Esophagus squamous epithelium (tissue), 5 donors: Measurements from ENCODE around the gene NSD2. TPM values are rescaled to one million over a fixed set of nuclear protein-coding genes. Genes with fewer than 3 reads are reported as not detected.

Experiments
- DNase-seq: peaks from one replicate; lab custom pipeline; 2025; lab: John Stamatoyannopoulos, UW
- H3K27ac ChIP-seq, 4 donors: fragments of 200-600 bp; sonication (generic); one replicate each; pipeline ENCODE4 v1.5.1; 2016 to 2019; ENCODE audit warnings: mild to moderate bottlenecking in 1 of 4
- H3K27me3 ChIP-seq, 4 donors: fragments of 200-600 bp; sonication (generic); 1 replicate in 3 of 4; 2 replicates in 1 of 4; pipeline versions ENCODE4 v1.5.1 to v1.6.0; 2017 to 2021; ENCODE audit warnings: antibody characterized with exemption in 1 of 4
- H3K36me3 ChIP-seq, 3 donors: fragments of 200-600 bp; sonication (generic); one replicate each; pipeline ENCODE4 v1.5.1; 2016 to 2019
- H3K4me1 ChIP-seq, 3 donors: fragments of 200-600 bp; sonication (generic); one replicate each; pipeline ENCODE4 v1.5.1; 2017 to 2019
- H3K4me3 ChIP-seq, 4 donors: fragments of 200-600 bp; sonication (generic); 1 replicate in 3 of 4; 2 replicates in 1 of 4; pipeline ENCODE4 v1.5.1; 2016 to 2019; ENCODE audit warnings: mild to moderate bottlenecking in 2 of 4, moderate library complexity in 1 of 4
- H3K9me3 ChIP-seq, 3 donors: fragments of 200-600 bp; sonication (generic); one replicate each; pipeline ENCODE4 v1.5.1; 2016 to 2019
- CTCF ChIP-seq, 6 experiments: fragments of 450-650 bp in 4 of 6; fragments of 200-600 bp in 2 of 6; sonication (generic) in 2 of 6; IDR thresholded peaks; one replicate each; pipeline ENCODE4 v1.5.1; 2016 to 2019; ENCODE audit warnings: antibody characterized with exemption in 6 of 6, mild to moderate bottlenecking in 4 of 6, moderate library complexity in 4 of 6
- POLR2A ChIP-seq, 4 donors: fragments of 450-650 bp; IDR thresholded peaks; one replicate each; pipeline ENCODE4 v1.6.1; 2017; ENCODE audit warnings: antibody characterized with exemption in 4 of 4, mild to moderate bottlenecking in 4 of 4, moderate library complexity in 3 of 4
- WGBS, 2 donors: methylation state at CpG; one replicate each; pipeline ENCODE4 v1.1.5; 2018; 5-methylcytosine and 5-hydroxymethylcytosine counted together
- intact Hi-C: fragments of 100-400 bp; cut with DNase I; formaldehyde crosslinking; loops from one replicate; pipeline ENCODE4 v1.15.0; 2022
- total RNA-seq, 4 donors: library from RNA; depleted of rRNA; stranded (reverse); fragments of >200 nt; gene quantifications; one replicate each; pipeline ENCODE4 v1.1.0, GENCODE V29; 2016
- donor health status: DM: yes; HTN: yes; CAD: no.

NSD2 gene
- total RNA-seq, 4 donors from 2014 or later: 31.9 to 36.4 (median 34.5) TPM

GRCh38 chr4:1988327-1988724, 117.1 kb downstream of the NSD2 start:
- WGBS, 2 donors: 89 to 91% methylated on average over 8 to 10 of the region's 12 CpGs
- TF ChIP-seq CTCF (IDR thresholded peaks at IDR 0.05) (no peak), POLR2A (IDR thresholded peaks at IDR 0.05) (no peak)
- no peak overlapping the region for H3K27ac ChIP-seq
- H3K36me3 ChIP-seq: peaks cover 59 to 100% (median 60%) of the 10 kb centered on the region in 3 donors
- H3K4me1 ChIP-seq: peaks cover 0 to 24% (median 3%) of the 10 kb centered on the region in 3 donors
- intact Hi-C loops: no loop called here
- DNase-seq: no peak
- no peaks in the 10 kb centered on the region for H3K27me3 ChIP-seq
- H3K4me3 ChIP-seq: no peak overlapping the region
- no peaks in the 10 kb centered on the region for H3K9me3 ChIP-seq

DNA sequence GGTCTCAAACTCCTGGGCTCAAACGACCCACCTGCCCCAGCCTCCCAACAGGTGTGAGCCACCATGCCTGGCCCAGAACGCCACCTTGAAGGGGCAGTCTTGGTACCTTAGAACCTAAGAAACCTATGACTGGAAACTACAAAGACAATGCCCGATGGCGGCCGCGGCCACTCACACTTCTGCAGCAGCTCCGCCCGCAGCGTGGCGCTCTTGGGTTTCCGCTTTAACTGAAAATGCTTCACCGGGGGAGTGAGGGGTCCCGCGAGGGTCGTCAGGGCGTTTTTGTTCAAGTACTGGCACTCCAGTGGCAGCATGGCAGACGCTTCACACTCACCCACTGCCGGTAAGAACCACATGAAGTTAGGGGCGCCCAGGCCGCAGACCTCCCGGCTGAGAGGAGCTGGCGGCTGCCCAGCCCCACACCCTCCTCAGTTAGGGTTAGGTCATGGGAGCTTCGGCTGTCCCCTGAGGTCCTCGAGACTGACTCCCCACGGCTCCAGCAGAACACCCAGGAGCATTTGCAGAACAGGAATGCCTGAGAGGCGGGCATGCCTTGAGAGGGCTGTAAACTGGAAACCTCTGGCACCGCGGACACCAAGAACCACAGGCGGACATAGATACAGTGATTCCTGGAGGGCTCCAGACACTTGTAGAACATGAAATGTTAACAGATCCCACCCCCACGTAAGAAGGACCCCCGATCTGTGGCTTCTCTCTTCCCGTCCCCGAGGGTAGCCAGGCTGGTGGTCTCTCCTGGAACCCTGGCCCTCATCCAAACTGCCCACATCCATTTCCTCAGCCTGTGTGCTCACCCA, 118.5 kb downstream of the NSD2 start:
- 89 to 97% methylated on average over 7 to 9 of the region's 33 CpGs for WGBS, 2 donors
- Histone ChIP-seq H3K27ac (no peak overlapping the region), H3K9me3 (no peaks in the 10 kb centered on the region), H3K36me3 (peaks cover 46 to 92% (median 47%) of the 10 kb centered on the region in 3 donors), H3K4me1 (peaks cover 0 to 19% (median 0%) of the 10 kb centered on the region in 3 donors), H3K27me3 (no peaks in the 10 kb centered on the region), H3K4me3 (no peak overlapping the region)
- intact Hi-C loops: no loop called here
- DNase-seq: no peak
- no peak for TF ChIP-seq POLR2A (IDR thresholded peaks at IDR 0.05)
- TF ChIP-seq CTCF (IDR thresholded peaks at IDR 0.05): no peak

DNA sequence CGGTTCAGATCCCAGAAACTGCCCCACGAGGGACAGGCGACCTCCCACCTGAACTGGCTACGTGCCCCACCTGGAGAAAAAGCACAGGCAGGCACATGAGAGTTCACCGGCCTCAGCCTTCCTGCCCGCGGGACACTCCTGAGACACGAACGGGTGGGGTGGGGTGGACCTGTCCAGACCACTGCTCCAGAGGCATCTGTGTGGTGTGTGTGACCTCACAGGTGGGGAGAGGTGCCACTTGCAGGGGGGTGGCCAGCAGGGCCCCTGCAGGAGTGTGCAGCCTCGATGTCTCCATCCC, 119.1 kb downstream of the NSD2 start:
- DNase-seq: no peak
- TF ChIP-seq POLR2A (IDR thresholded peaks at IDR 0.05) (no peak), CTCF (IDR thresholded peaks at IDR 0.05) (no peak)
- 67 to 86% methylated on average over 1 of the region's 10 CpGs for WGBS, 2 donors
- Histone ChIP-seq H3K27me3 (no peaks in the 10 kb centered on the region), H3K4me1 (peaks cover 0 to 22% (median 0%) of the 10 kb centered on the region in 3 donors), H3K36me3 (peaks cover 41 to 86% (median 43%) of the 10 kb centered on the region in 3 donors), H3K27ac (no peak overlapping the region), H3K4me3 (no peak overlapping the region), H3K9me3 (no peaks in the 10 kb centered on the region)
- intact Hi-C loops: no loop called here

- H3K4me3 ChIP-seq: no peak overlapping the region
- H3K36me3 ChIP-seq: peaks cover 38 to 82% (median 39%) of the 10 kb centered on the region in 3 donors
- WGBS, 2 donors: 84 to 90% methylated on average over 5 of the region's 5 CpGs
- no peak overlapping the region for H3K27ac ChIP-seq
- no peaks in the 10 kb centered on the region for H3K9me3 ChIP-seq
- H3K4me1 ChIP-seq: peaks cover 0 to 23% (median 0%) of the 10 kb centered on the region in 3 donors
- no peak for DNase-seq
- TF ChIP-seq POLR2A (IDR thresholded peaks at IDR 0.05): no peak
- TF ChIP-seq CTCF (IDR thresholded peaks at IDR 0.05): no peak
- intact Hi-C loops: no loop called here
- H3K27me3 ChIP-seq: no peaks in the 10 kb centered on the region
Measured at GRCh38 chr4:1990676-1991075, 119.5 kb downstream of the NSD2 start.

DNA sequence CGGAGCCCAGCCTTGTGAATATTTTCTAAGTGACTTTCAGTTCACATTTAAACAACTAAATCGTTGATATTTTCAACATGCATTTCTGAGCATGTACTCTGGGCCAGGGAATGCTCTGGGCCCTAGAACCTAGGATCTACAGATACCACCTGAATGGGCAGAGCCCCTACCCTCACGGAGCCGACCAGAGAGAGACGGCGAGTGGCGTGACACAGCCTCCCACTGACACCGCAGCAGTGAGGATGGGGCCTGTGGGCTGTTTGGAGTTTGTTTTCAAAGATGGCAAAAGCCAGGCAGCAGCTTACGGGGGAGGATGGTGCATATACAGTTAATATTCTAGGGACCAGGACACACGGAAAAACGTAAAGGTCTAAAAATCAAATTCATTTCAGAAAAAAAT, 119.9 kb downstream of the NSD2 start:
- Histone ChIP-seq H3K4me3 (no peak overlapping the region), H3K27me3 (no peaks in the 10 kb centered on the region), H3K36me3 (peaks cover 33 to 78% (median 35%) of the 10 kb centered on the region in 3 donors), H3K4me1 (peaks cover 0 to 27% (median 0%) of the 10 kb centered on the region in 3 donors), H3K27ac (no peak overlapping the region), H3K9me3 (no peaks in the 10 kb centered on the region)
- intact Hi-C loops: no loop called here
- no peak for DNase-seq
- no peak for TF ChIP-seq CTCF (IDR thresholded peaks at IDR 0.05)
- no peak for TF ChIP-seq POLR2A (IDR thresholded peaks at IDR 0.05)
- 89 to 98% methylated on average over 11 of the region's 11 CpGs for WGBS, 2 donors
